Peyer's patch (tissue), 4 donors: ENCODE measurements around the gene LAGE3. TPM values are rescaled to one million over a fixed set of nuclear protein-coding genes. Genes with fewer than 3 reads are reported as not detected.
"Not testable (repeated sequence)": the region's sequence is repeated elsewhere in the genome, so short reads cannot be mapped to it uniquely, and the experiment has no call there.

Source experiments
- DNase-seq, 3 donors: peaks; one replicate each; pipeline ENCODE4 v3.0.0-alpha.2; 2017 to 2019
- H3K27ac ChIP-seq, 4 donors: fragments of 200-600 bp; sonication (generic); one replicate each; pipeline ENCODE4 v1.5.1; 2016 to 2019
- H3K27me3 ChIP-seq, 2 donors: fragments of 200-600 bp; sonication (generic); one replicate each; pipeline ENCODE4 v1.5.1; 2019
- H3K36me3 ChIP-seq, 3 donors: fragments of 200-600 bp; sonication (generic); one replicate each; pipeline ENCODE4 v1.5.1; 2016 to 2019
- H3K4me1 ChIP-seq, 4 donors: fragments of 200-600 bp; sonication (generic); one replicate each; pipeline ENCODE4 v1.5.1; 2016 to 2019
- H3K4me3 ChIP-seq, 4 donors: fragments of 200-600 bp; sonication (generic); 1 replicate in 3 of 4; 2 replicates in 1 of 4; pipeline ENCODE4 v1.5.1; 2016 to 2019; ENCODE audit warnings: mild to moderate bottlenecking in 1 of 4
- H3K9me3 ChIP-seq, 4 donors: fragments of 200-600 bp; sonication (generic); one replicate each; pipeline ENCODE4 v1.5.1; 2016 to 2019; ENCODE audit warnings: mild to moderate bottlenecking in 1 of 4
- POLR2A ChIP-seq, 2 donors: fragments of 450-650 bp; IDR thresholded peaks; one replicate each; pipeline ENCODE4 v1.5.1; 2017; ENCODE audit warnings: antibody characterized with exemption in 2 of 2, mild to moderate bottlenecking in 2 of 2, moderate library complexity in 2 of 2
- total RNA-seq, 4 donors: library from RNA; depleted of rRNA; stranded (reverse); fragments of >200 nt; gene quantifications; one replicate each; pipeline ENCODE4 v1.1.0, GENCODE V29; 2016
- TF ChIP-seq, protein P1 (sequence below), 6 experiments: fragments of 450-650 bp in 4 of 6; fragments of 200-600 bp in 2 of 6; sonication (generic) in 1 of 6; IDR thresholded peaks; one replicate each; pipeline ENCODE4 v1.5.1; 2017 to 2019; ENCODE audit warnings: antibody characterized with exemption in 6 of 6, mild to moderate bottlenecking in 3 of 6, moderate library complexity in 1 of 6

Gene LAGE3
- total RNA-seq, 4 donors from 2014 or later = 8.5 to 15.7 (median 10.8) TPM

GRCh38 chrX:154506483-154507332 lies 27.6 kb upstream of the LAGE3 start:
- DNase-seq = no peak
- H3K36me3 ChIP-seq = peaks cover 0 to 10% (median 0%) of the 10 kb centered on the region in 3 donors

GRCh38 chrX:154505734-154506133 lies 26.7 kb upstream of the LAGE3 start:
- Histone ChIP-seq H3K9me3 (no peaks in the 10 kb centered on the region), H3K36me3 (peaks cover 0 to 10% (median 0%) of the 10 kb centered on the region in 3 donors), H3K4me1 (no peaks in the 10 kb centered on the region), H3K27ac (no peak overlapping the region), H3K27me3 (no peaks in the 10 kb centered on the region), H3K4me3 (no peak overlapping the region)
- DNase-seq = no peak
- no peak for TF ChIP-seq POLR2A (IDR thresholded peaks at IDR 0.05)
- TF ChIP-seq, protein P1, sequence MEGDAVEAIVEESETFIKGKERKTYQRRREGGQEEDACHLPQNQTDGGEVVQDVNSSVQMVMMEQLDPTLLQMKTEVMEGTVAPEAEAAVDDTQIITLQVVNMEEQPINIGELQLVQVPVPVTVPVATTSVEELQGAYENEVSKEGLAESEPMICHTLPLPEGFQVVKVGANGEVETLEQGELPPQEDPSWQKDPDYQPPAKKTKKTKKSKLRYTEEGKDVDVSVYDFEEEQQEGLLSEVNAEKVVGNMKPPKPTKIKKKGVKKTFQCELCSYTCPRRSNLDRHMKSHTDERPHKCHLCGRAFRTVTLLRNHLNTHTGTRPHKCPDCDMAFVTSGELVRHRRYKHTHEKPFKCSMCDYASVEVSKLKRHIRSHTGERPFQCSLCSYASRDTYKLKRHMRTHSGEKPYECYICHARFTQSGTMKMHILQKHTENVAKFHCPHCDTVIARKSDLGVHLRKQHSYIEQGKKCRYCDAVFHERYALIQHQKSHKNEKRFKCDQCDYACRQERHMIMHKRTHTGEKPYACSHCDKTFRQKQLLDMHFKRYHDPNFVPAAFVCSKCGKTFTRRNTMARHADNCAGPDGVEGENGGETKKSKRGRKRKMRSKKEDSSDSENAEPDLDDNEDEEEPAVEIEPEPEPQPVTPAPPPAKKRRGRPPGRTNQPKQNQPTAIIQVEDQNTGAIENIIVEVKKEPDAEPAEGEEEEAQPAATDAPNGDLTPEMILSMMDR (IDR thresholded peaks at IDR 0.05) = no peak

More at GRCh38 chrX:154506483-154507332, 27.6 kb upstream of the LAGE3 start:
- TF ChIP-seq POLR2A (IDR thresholded peaks at IDR 0.05) = no peak
- TF ChIP-seq, protein P1 (IDR thresholded peaks at IDR 0.05) = no peak
- Histone ChIP-seq H3K27me3 (no peaks in the 10 kb centered on the region), H3K4me3 (no peak overlapping the region), H3K27ac (no peak overlapping the region), H3K9me3 (no peaks in the 10 kb centered on the region), H3K4me1 (no peaks in the 10 kb centered on the region)

GRCh38 chrX:154502989-154503388 lies 23.9 kb upstream of the LAGE3 start:
- H3K9me3 ChIP-seq = no peaks in the 10 kb centered on the region
- TF ChIP-seq, protein P1 (IDR thresholded peaks at IDR 0.05) = no peak
- TF ChIP-seq POLR2A (IDR thresholded peaks at IDR 0.05) = no peak
- H3K27me3 ChIP-seq = no peaks in the 10 kb centered on the region
- H3K4me3 ChIP-seq = no peak overlapping the region
- H3K36me3 ChIP-seq = peaks cover 0 to 10% (median 0%) of the 10 kb centered on the region in 3 donors
- H3K27ac ChIP-seq = no peak overlapping the region
- no peak for DNase-seq
- H3K4me1 ChIP-seq = no peaks in the 10 kb centered on the region

GRCh38 chrX:154502098-154502497 lies 23.0 kb upstream of the LAGE3 start:
- Histone ChIP-seq H3K4me1 (no peaks in the 10 kb centered on the region), H3K27me3 (no peaks in the 10 kb centered on the region), H3K9me3 (no peaks in the 10 kb centered on the region), H3K36me3 (peaks cover 0 to 3% (median 0%) of the 10 kb centered on the region in 3 donors), H3K27ac (no peak overlapping the region), H3K4me3 (no peak overlapping the region)
- TF ChIP-seq POLR2A (IDR thresholded peaks at IDR 0.05) = no peak
- TF ChIP-seq, protein P1 (IDR thresholded peaks at IDR 0.05) = no peak
- DNase-seq = no peak

GRCh38 chrX:154501423-154501822 lies 22.3 kb upstream of the LAGE3 start:
- H3K4me3 ChIP-seq, DNase-seq, H3K4me1 ChIP-seq, H3K36me3 ChIP-seq, H3K9me3 ChIP-seq, H3K27ac ChIP-seq, H3K27me3 ChIP-seq: not testable (repeated sequence)

- not testable (repeated sequence) for DNase-seq, H3K4me1 ChIP-seq, H3K27me3 ChIP-seq, H3K36me3 ChIP-seq, H3K9me3 ChIP-seq, H3K4me3 ChIP-seq, H3K27ac ChIP-seq
Observed at GRCh38 chrX:154496591-154497137, 17.6 kb upstream of the LAGE3 start.
